ENCODE data around the gene USF2.

- no peak for TF ChIP-seq RFX5 (IDR thresholded peaks at IDR 0.05; ENCODE audit: borderline replicate concordance, low read depth, low read length)
- no peak for TF ChIP-seq CTCF (IDR thresholded peaks at IDR 0.05; ENCODE audit: control extremely low read depth in 1 of 3, insufficient read depth in 1 of 3, low read depth in 1 of 3, low read length in 3 of 3)
- TF ChIP-seq SP2 (IDR thresholded peaks at IDR 0.05; ENCODE audit: low read length): no peak
- TF ChIP-seq EP300 (IDR thresholded peaks at IDR 0.05; ENCODE audit: borderline replicate concordance in 1 of 2, low read depth in 2 of 2, low read length in 2 of 2): no peak
- TF ChIP-seq MAX (IDR thresholded peaks at IDR 0.05): no peak
Measured at GRCh38 chr19:35279985-35280821, 11.4 kb downstream of the USF2 start.

All from H1 (cell line).